Neural progenitor cell (in vitro differentiated cells): ENCODE results near the gene SCARF2.
A peak's percentile ranks its signal among the peaks of the same experiment; 100 is the strongest.

Source experiments
- CTCF ChIP-seq: fragments of 200-600 bp; sonication (generic); IDR thresholded peaks from 2 replicates; pipeline ENCODE4 v1.5.1; 2017; ENCODE audit warnings: antibody characterized with exemption, mild to moderate bottlenecking
- EZH2 ChIP-seq: fragments of 200-600 bp; sonication (generic); IDR thresholded peaks from 2 replicates; pipeline ENCODE4 v1.6.1; 2017; ENCODE audit warnings: antibody characterized with exemption, mild to moderate bottlenecking, moderate library complexity
- EZH2phosphoT487 ChIP-seq: fragments of 200-600 bp; sonication (generic); IDR thresholded peaks from 2 replicates; pipeline ENCODE4 v1.6.1; 2017; ENCODE audit warnings: antibody characterized with exemption

- TF ChIP-seq CTCF (no peak), EZH2 (peak; percentile 39), EZH2phosphoT487 (no peak)
Measured at GRCh38 chr22:20393705-20394476, 43.7 kb downstream of the SCARF2 start, which contains the start of gene ZNF74.
